Activated effector memory CD4-positive, alpha-beta T cell treated with Interleukin-2 at 50 U/mL for 16 hours (primary cell): Measurements from ENCODE around the gene HSFX3.
A peak's percentile ranks its signal among the peaks of the same experiment; 100 is the strongest.
"Not testable (repeated sequence)": the region's sequence is repeated elsewhere in the genome, so short reads cannot be mapped to it uniquely, and the experiment has no call there.

Experiments
- DNase-seq: peaks from one replicate; pipeline ENCODE4 v3.0.0-alpha.2; 2020

Gene HSFX3

DNA sequence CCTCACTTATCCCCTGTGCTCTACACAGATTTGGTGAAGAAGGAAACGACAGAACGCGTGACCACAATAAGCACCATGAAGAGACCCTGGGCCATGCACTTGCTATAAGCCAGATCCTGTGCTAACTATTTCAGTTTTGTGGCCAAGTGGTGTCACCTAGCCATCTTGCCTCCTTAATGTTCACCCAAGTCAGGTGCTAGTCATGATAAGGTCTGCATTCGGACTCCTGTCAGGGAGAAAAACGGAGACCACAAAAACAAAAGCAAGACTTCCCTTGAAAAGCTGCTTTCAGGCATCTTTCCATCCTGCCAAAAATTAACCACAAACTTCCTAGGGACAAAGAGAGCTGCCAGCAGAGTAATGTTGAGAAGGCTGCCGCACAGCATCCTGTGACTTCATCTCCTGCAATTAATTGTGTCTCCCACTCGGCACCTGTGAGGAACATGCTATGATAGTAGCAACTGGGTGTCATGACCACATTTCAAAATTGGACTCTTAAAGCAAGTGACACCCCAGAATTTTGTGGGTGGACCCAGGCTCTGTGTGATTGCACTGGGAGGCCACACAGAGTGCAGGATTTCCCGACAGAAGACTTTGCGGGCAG lies 35.8 kb downstream of the HSFX3 start:
- no peak for DNase-seq

DNA sequence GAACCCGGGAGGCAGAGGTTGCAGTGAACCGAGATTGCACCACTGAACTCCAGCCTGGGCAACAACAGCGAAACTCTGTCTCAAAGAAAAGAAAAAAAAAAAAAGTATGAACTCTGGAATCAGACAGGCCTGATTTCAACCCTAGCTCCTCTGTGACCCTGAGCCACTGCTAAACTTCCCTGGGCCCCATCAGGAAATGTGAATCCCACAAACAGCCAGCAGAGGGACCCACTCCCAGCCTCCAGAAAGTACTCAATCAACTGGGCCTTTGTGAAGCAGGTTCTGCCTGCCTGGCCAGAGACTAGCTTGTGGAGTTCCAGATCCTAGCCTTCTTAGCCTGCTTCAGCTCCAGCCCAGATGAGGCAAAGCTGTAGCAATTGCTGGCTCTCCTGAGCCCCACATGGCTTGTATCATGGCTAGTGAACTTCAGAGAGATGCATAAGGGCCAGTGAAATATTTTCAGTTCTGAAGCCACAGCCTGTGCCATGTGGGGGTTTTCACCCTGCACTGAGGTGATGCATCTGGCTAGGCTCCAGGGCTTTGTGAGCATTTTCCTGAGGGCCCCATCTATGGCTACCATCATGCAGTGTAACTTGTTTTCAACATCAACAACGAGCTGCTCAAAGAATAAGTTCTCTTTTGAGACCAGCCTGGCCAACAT lies 37.4 kb downstream of the HSFX3 start:
- peak; percentile 48 for DNase-seq

DNA sequence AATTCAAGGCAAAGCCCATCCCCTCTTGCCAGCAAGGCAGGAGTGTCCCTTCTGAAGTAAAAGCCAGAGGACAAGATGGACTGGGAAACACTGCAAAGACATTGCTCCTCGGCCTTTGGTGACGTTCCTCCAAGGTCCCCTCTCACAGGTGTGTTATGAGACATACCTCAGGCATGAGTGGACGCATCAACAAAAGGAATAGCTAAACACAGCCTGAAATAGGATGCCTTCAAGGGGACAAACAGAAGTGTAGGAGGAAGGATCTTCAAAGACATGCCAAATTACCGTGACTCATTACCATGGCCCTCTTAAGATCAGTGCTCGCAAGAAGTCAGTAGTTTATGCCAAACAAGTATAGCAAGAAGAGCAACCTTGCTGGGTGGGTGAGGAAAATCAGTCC lies 38.6 kb downstream of the HSFX3 start:
- no peak for DNase-seq

DNA sequence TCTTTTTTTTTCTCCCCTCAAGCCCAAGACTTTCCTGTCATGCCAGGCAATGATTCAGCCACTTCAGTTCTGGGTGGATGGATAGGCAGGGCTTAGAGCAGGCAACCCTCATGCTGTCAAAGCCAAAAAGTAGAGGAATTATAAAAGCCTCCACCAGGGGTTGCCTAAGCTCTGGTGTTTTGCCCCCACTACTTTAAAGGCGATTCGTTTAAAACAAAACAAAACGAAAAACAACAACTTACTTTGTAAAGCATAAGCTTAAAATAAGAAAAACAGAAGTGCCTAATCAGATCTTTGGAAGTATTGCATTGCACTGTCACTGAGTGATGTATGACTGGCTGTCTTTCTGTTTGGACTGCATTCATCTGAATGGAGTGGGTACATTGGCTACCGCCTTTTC lies 39.3 kb downstream of the HSFX3 start:
- DNase-seq = no peak

DNA sequence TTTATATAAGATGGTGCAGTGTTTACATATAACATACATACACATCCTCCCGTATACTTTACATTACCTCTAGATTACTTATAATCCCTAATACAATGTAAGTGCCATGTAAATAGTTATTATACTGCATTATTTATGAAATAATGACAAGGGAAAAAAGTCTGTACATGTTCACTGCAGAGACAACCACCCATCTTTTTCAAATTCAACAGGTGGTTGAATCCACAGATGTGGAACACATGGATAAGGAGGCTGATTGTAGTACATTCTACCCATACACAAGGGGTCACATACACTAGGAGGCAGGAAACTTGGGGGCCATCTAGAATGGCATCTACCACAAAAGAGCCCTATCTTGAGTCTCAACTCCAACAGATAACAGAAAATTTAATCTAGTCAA lies 41.3 kb downstream of the HSFX3 start:
- DNase-seq = no peak

DNA sequence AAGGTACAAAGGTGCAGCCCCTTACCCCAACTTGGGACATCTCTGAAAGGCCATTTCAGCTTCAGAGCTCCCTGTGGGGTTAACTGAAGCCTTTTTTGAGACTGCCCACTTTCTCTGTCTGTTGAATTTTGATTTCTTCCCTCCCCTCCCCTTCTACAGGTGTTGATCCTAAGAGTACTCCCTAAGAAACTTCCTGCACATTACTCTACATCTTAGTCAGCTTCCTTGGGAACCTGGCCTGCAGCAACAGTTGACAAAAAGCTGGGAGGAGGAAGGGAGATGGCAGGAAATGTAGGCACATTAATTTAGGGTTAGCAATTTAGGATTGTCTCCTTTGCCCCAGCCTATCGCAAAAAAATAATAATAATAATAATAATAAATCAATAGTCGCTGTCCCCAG lies 43.4 kb downstream of the HSFX3 start:
- DNase-seq = no peak

DNA sequence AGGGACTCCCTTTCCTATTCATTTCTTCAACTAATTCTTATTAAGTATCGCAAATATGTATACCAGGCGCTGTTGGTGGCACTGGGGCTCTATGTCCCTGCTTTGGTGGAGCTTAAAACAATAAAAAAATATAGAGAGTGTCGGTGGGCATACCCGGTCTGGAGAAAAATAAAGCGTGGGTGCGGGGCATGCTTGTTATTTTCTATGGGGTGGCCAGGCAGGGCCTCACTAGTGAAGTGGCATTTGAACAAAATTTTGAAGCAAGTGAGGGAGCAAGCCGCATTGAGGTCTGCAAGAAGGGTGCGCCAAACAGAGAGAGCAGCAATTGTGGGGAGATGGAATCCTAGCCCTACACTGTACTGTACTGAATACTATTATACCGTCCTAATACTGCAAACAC lies 44.1 kb downstream of the HSFX3 start:
- no peak for DNase-seq

DNA sequence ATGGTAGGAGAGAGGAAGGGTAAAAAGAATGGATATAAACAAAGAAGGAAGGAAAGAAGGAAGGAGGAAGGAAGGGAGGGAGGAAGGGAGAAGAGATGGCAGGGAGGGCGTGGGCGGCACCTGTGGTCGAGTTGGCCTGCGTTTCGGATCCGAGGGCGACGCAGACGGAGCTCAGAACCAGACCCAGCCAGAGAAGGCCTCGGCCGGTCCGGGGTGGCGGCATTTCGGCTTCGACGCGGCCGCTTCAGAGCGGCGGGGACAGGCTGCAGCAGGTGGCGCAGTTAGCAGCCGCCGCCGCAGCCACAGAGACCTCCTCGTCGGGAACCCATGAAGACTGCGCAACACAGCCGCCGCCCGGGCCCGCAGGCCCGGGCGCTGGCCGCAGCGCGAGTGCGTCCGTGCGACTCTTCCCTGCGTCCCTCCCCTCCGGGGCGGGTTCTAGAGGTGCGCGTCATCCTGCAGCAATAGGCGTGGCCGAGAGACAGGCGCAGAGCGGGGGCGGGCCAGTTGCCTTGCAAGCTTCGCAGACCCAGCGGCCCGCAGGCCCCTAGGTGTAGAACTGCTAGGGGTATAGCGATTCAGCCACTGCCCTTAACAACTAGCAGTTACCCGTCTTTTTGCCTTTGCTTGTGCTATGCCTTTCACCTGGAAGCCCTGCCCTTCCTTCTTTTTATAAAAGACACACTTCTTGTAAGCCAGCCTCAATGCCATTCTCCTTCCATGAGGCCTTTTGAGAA lies 44.6 kb downstream of the HSFX3 start, which contains the start of gene IDS:
TSS of gene IDS (minus strand) at position 392 of the 737 bp plus-strand sequence. CDS start at position 223, 169 bp downstream.
- peak; percentile 81 for DNase-seq

DNA sequence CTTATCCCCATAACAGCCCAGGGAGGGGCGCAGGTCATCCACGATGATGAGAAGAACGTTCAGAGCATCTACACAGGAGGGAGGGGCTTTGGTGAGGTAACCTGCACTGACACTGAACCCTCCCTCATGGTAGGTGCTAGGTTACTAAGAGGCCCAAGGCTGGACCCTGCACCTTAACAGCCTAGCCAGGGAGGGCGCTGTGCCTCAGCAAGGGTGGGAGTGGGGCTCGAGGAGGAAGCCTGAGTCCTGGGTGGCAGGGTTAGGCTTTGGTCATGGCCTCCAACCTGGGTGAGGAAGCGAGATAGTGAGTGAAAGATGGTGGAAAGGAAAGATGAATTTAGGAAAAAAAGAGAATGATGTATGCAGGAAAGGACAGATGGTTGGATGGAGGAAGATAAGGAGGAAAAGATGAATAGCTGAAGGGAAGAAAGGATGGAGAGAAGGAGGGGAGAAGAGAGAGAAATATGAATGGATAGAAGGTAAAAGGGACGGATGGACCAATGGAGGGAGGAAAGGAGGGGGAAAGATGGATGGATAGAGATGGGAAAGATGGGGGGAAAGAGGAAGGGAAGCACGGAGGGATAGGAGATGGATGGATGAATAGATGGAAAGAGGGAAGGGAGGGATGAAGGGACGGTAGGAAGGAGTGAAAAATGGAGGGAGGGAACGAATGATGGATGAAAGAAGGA lies 45.4 kb downstream of the HSFX3 start:
- peak; percentile 50 for DNase-seq

DNA sequence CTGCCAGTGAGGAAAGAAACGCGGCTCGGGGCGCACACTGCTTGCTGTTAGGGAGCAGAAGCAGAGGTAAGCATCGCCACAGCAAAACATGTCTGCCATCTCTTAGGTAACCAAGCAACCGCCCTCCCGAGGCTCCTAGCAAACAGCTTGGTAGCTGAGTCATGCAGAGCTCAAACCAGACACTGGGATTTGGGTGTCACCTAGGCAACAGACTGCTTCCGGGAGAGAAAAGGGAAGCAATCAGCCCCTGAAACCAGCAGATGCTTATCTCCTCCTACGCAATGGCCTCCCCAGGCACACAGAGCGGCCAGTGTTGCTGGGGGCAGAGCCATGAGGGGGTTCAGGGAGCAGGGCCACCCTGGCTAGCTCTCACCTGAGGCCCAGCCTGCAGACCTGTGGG lies 46.3 kb downstream of the HSFX3 start:
- peak; percentile 56 for DNase-seq

DNA sequence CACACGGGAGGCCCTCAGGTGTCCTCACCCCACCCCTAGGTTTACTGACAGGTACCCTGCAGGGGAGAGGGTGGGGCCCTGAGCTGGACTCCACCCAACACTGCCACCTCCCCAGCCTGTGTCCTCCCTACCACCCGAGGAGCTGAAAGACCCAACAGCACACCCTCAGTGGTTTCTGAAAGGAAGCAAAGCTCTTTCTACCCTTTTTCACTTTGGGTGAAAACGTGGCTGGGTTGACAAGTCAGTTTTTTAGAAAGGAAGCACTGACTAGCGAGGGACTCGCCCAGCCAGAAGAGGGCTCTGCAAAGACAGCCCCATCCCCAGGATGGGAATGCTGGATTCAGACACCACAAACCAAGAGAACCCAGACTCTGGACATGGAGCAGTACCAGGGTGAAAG lies 46.8 kb downstream of the HSFX3 start:
- DNase-seq = not testable (repeated sequence)

DNA sequence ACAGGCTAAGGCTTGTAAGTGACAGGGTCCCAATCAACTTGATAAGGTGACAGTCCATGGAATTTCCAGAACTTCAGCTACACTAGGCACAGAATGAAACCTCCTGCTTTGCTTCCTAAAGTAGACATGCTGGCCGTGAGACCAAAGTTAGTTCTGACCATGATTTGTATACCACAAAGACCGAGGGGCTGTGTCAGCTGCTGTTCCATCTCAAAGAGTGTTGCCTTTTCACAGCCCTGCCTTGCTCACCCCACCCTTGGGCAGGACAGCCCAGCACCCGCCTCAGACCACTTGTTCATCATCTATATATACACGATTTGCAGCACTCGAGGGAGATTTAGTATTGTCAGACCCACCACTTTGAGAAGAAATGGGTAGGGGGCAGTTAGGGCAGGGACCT lies 50.0 kb downstream of the HSFX3 start:
- no peak for DNase-seq

DNA sequence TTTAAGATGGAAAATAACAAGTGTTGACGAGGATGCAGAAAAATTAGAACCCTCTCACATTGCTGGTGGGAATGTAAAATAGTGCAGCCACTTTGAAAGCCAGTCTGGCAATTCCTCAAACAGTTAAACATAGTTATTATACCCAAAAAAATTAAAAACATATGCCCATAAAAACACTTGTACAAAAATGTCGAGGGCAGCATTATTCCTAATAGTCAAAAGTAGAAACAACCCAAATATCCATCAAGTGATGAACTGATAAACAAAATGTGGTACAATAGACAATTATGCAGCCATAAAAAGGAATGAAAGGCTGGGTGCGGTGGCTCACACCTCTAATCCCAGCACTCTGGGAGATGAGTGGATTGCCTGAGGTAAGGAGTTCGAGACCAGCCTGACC lies 51.0 kb downstream of the HSFX3 start:
- DNase-seq = no peak
